GM12878 (cell line): ENCODE results near the gene CNTNAP2. TPM values are rescaled to one million over a fixed set of nuclear protein-coding genes. Genes with fewer than 3 reads are reported as not detected.

ENCODE experiments used
- ATAC-seq: fragments of 200-7000 bp; cut with Tn5 transposase; 3 replicates; pipeline ENCODE4 v1.9.1; 2020; ENCODE audit warnings: mild to moderate bottlenecking, moderate library complexity
- BruUV-seq: library from RNA; stranded (reverse); fragments of 400-500 nt; replicated peaks from 2 replicates; lab custom pipeline; 2021; lab: Mats Ljungman, UMichigan
- CTCF ChIA-PET: fragments of 300-600 bp; sonication (Branson Sonifier 250); formaldehyde crosslinking; extraction: SDS; loops from one replicate; lab custom pipeline; 2021; ENCODE audit warnings: inconsistent platforms; lab: Yijun Ruan, JAX
- POLR2A ChIA-PET: fragments of 350-600 bp; formaldehyde crosslinking; extraction: SDS; loops from one replicate; lab custom pipeline; 2021; ENCODE audit warnings: inconsistent platforms; lab: Charles Lee
- RAD21 ChIA-PET: fragments of 300-600 bp; sonication (Branson Sonifier 250); formaldehyde crosslinking; loops from one replicate; lab custom pipeline; 2023; ENCODE audit warnings: antibody characterized with exemption; ENCODE audit not compliant: unreplicated experiment; lab: Charles Lee
- SMC1A ChIA-PET: fragments of 300-600 bp; sonication (Branson Sonifier 250); formaldehyde crosslinking; loops from one replicate; lab custom pipeline; 2023; ENCODE audit not compliant: unreplicated experiment, uncharacterized antibody; lab: Charles Lee
- DNase-seq: peaks from one replicate; pipeline ENCODE4 v3.0.0-alpha.2; 2011; ENCODE audit warnings: low read depth, low spot score
- FAIRE-seq: peaks from 3 replicates; lab custom pipeline; 2011; peaks lifted over from hg19 to GRCh38; lab: Jason Lieb, UNC
- H2AFZ ChIP-seq: 2 replicates; pipeline ENCODE4 v1.6.0; 2011; ENCODE audit warnings: low read depth, low read length, control low read depth; ENCODE audit not compliant: control insufficient read depth
- H3K27ac ChIP-seq: 2 replicates; pipeline ENCODE4 v1.5.1; 2011; ENCODE audit warnings: control low read depth; ENCODE audit not compliant: control insufficient read depth, insufficient read depth
- H3K27me3 ChIP-seq, 2 experiments: replicated peaks in 1 of 2; 2 replicates each; pipeline versions ENCODE4 v1.6.0 to v1.6.1; 2011; ENCODE audit warnings: low read length in 1 of 2; ENCODE audit not compliant: control insufficient read depth in 2 of 2, insufficient read depth in 2 of 2
- H3K36me3 ChIP-seq, 2 experiments: 2 replicates each; pipeline ENCODE4 v1.5.1; 2011; ENCODE audit warnings: low read length in 1 of 2; ENCODE audit not compliant: control insufficient read depth in 2 of 2, insufficient read depth in 2 of 2
- H3K4me1 ChIP-seq: 2 replicates; pipeline ENCODE4 v1.6.1; 2011; ENCODE audit warnings: mild to moderate bottlenecking, low read length, moderate library complexity, mixed read lengths; ENCODE audit not compliant: control insufficient read depth, insufficient read depth
- H3K4me2 ChIP-seq: 2 replicates; pipeline ENCODE4 v1.6.0; 2011; ENCODE audit warnings: control low read depth; ENCODE audit not compliant: control insufficient read depth, insufficient read depth
- H3K4me3 ChIP-seq: fragments of 200-600 bp; sonication (generic); 2 replicates; pipeline ENCODE4 v1.5.1; 2016
- H3K79me2 ChIP-seq: 2 replicates; pipeline ENCODE4 v1.6.0; 2011; ENCODE audit warnings: low read length; ENCODE audit not compliant: control insufficient read depth, insufficient read depth
- H3K9ac ChIP-seq: 2 replicates; pipeline ENCODE4 v1.8.0; 2011; ENCODE audit warnings: low read length, control low read depth, mixed read lengths; ENCODE audit not compliant: control insufficient read depth, insufficient read depth
- H3K9me3 ChIP-seq: replicated peaks from 3 replicates; pipeline ENCODE4 v1.5.1; 2011; ENCODE audit warnings: mild to moderate bottlenecking, low read length; ENCODE audit not compliant: control insufficient read depth, insufficient read depth
- H4K20me1 ChIP-seq: 2 replicates; pipeline ENCODE4 v1.6.0; 2011; ENCODE audit not compliant: control insufficient read depth, insufficient read depth
- CHD2 ChIP-seq: IDR thresholded peaks from 2 replicates; pipeline ENCODE4 v1.6.1; 2011; ENCODE audit warnings: low read depth, low read length, improper control_type of control experiment, borderline replicate concordance
- HDAC6 ChIP-seq: fragments of 200-600 bp; sonication (generic); IDR thresholded peaks from one replicate; pipeline ENCODE4 v1.8.0; 2017; ENCODE audit warnings: antibody characterized with exemption; ENCODE audit not compliant: unreplicated experiment
- NRF1 ChIP-seq: conservative IDR thresholded peaks from 2 replicates; pipeline ENCODE4 v1.6.1; 2011; ENCODE audit warnings: mild to moderate bottlenecking, low read depth, low read length, improper control_type of control experiment
- SRF ChIP-seq, 2 experiments: IDR thresholded peaks; 2 replicates each; pipeline ENCODE4 v1.6.1; 2011; ENCODE audit warnings: low read depth in 2 of 2, low read length in 2 of 2, mild to moderate bottlenecking in 1 of 2, moderate library complexity in 1 of 2
- TARDBP ChIP-seq: IDR thresholded peaks from 2 replicates; pipeline ENCODE4 v1.6.1; 2016; ENCODE audit warnings: borderline replicate concordance
- WGBS: methylation state at CpG from one replicate; pipeline ENCODE4 v1.1.6; 2016; ENCODE audit warnings: low lambda C conversion rate; ENCODE audit not compliant: insufficient replicate concordance, insufficient coverage; ENCODE audit errors: missing lambda C conversion rate; 5-methylcytosine and 5-hydroxymethylcytosine counted together
- in situ Hi-C: fragments of 300-500 bp; cut with MboI; formaldehyde crosslinking; loops from 9 replicates; pipeline ENCODE4 v1.14.3; 2018; ENCODE audit warnings: mixed read lengths
- intact Hi-C: fragments of 100-400 bp; cut with micrococcal nuclease; formaldehyde crosslinking; loops from one replicate; pipeline ENCODE4 v1.14.2; 2022; ENCODE audit not compliant: unreplicated experiment
- polyA plus RNA-seq, 11 experiments: library from polyadenylated mRNA; depleted of rRNA in 4 of 11; unstranded in 6 of 11; stranded (reverse) in 5 of 11; fragments of >200 nt; fragmentation: Nextera tagmentation in 4 of 11; fragmentation: Illumina TruSeq in 1 of 11; extraction: Ambion mirVana in 4 of 11; extraction: Trizol in 1 of 11; gene quantifications; 1 replicate in 1 of 11; 2 replicates in 10 of 11; pipeline versions ENCODE4 v1.2.1 to v1.2.3, GENCODE V29; 2011 to 2016; ENCODE audit warnings: inconsistent platforms in 2 of 11, missing spikeins in 2 of 11, low read depth in 1 of 11
- total RNA-seq, 4 experiments: library from RNA; depleted of rRNA in 3 of 4; stranded (reverse); fragments of >200 nt in 3 of 4; fragmentation: Illumina TruSeq in 1 of 4; extraction: Trizol in 1 of 4; gene quantifications; 2 replicates each; pipeline versions ENCODE4 v1.2.1 to v1.2.3, GENCODE V29; 2013 to 2021
- TF ChIP-seq, protein P1 (sequence below): fragments of 450-650 bp; IDR thresholded peaks from 2 replicates; pipeline ENCODE4 v1.6.1; 2014; ENCODE audit warnings: mild to moderate bottlenecking

Gene CNTNAP2
- total and polyA plus RNA-seq, 10 of the 15 experiments (the other 5 are each of a cell fraction or from before 2014, with no cell fraction given) = 0.03 to 0.08 (median 0.03) TPM; not detected in 7

DNA sequence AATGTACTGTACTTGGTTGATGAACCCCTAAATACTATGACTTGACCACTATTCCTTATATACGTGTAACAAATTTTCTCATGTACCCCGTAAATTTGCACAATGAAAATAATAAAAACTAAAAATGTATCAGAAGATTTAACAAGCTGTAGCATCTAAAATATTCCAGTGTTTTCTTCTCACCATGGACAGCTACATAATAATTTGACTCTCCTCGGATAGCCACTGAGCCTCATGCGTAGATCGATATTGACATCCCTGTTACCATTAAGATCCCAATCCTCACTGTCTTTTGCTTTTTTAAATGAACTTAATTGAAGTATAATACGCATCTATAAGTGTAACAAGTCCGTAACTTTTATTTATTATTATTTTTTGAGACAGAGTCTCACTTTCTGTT, 2294.3 kb downstream of the CNTNAP2 start (continued):
- TF ChIP-seq HDAC6 (no peak), CHD2 (no peak), TARDBP (no peak)

DNA sequence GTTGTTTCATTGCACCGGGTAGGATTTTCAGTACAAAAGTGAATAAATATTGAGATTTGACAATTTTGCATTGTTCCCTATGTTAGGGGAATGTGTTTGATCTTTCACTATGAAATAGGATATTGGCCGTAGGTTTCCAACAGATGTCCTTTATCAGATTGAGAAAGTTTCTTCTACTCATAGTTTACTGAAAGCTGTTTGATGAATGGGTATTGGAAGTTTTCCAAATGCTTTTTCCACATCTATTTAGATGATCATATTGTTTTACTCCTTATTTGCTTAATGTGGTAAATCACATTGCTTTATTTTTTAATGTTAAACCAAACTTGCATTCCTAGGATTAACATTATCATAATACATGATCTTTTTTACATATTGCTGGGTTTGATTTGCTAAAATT, 2296.1 kb downstream of the CNTNAP2 start:
- Histone ChIP-seq H2AFZ (no peak overlapping the region), H3K36me3 (no peaks in the 10 kb centered on the region), H3K27ac (no peak overlapping the region), H3K4me3 (no peak overlapping the region), H3K79me2 (no peaks in the 10 kb centered on the region)
- BruUV-seq = no TSS peak
- CTCF ChIA-PET = no interaction called here
- TF ChIP-seq SRF (IDR thresholded peaks at IDR 0.05; ENCODE audit: low read depth in 2 of 2, low read length in 2 of 2) = no peak
- TF ChIP-seq NRF1 = no peak
- TF ChIP-seq, protein P1, sequence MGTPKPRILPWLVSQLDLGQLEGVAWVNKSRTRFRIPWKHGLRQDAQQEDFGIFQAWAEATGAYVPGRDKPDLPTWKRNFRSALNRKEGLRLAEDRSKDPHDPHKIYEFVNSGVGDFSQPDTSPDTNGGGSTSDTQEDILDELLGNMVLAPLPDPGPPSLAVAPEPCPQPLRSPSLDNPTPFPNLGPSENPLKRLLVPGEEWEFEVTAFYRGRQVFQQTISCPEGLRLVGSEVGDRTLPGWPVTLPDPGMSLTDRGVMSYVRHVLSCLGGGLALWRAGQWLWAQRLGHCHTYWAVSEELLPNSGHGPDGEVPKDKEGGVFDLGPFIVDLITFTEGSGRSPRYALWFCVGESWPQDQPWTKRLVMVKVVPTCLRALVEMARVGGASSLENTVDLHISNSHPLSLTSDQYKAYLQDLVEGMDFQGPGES = no peak
- TF ChIP-seq, all 136 proteins: peak for 0
- DNase-seq = no peak
- RAD21 ChIA-PET = no interaction called here
- intact Hi-C loops (no loop called here), in situ Hi-C loops (no loop called here)
- WGBS = 73% methylated on average over 2 of the region's 2 CpGs
- Histone ChIP-seq H3K27me3 (no peaks in the 10 kb centered on the region; a peak in 2 of 4 replicates), H3K9me3 (no peaks in the 10 kb centered on the region), H3K4me2 (no peak overlapping the region), H3K4me1 (no peaks in the 10 kb centered on the region), H3K9ac (no peak overlapping the region), H4K20me1 (no peaks in the 10 kb centered on the region)
- SMC1A ChIA-PET = no interaction called here
- ATAC-seq = no peak
- no peak for FAIRE-seq
- POLR2A ChIA-PET = no interaction called here
